ENCODE measurements around the gene RASEF.

DNA sequence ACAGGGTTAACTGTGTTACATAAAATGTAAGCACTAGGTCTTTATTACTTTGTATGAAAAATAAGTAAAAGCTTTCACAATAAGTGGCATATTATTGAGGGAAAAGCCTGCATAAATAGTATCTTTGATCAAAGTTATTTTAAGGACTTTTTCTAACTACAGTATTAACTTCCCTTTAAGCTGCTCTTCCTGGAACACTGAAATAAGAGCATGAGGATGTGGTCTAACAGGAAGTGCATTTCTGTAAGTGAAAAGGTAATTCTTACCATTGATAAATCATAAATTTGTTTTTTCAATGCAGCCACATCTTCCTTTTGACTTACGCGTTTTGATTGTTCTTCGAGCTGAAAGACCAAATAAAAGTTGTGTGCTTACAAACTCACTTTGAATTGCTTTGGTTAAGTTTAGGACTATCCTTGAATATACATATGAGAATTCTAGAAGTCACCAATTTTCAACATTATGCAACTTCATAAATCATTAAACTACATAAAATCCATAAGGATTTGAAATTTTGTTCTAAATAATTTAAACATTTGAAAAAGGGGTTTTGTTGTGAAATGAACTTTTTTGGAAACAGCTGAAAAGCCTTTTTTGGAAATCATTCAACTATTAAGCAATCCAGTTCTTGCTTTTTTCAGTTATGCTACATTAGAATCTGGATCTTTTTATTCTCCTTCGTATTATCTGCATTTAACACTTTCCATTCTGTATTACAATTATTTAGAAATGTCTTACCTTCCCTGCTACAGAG lies 50.6 kb downstream of the RASEF start:
- TF ChIP-seq GATA2 (IDR thresholded peaks at IDR 0.05; ENCODE audit: low read depth, low read length) (no peak), GATA3 (IDR thresholded peaks at IDR 0.05; ENCODE audit: low read depth, low read length) (no peak)

Data from SH-SY5Y (cell line).